Measurements from ENCODE around the gene NCS1.
"Not testable (repeated sequence)": the region's sequence is repeated elsewhere in the genome, so short reads cannot be mapped to it uniquely, and the experiment has no call there.

NCS1 gene

GRCh38 chr9:130245474-130245873 lies 73.3 kb downstream of the NCS1 start:
- DNase-seq (ENCODE audit: insufficient read length) (no peak), FAIRE-seq (no peak)
- no peak for TF ChIP-seq POLR2A (IDR thresholded peaks at IDR 0.05; ENCODE audit: low read depth, low read length)
- TF ChIP-seq POLR2AphosphoS5 (IDR thresholded peaks at IDR 0.05; ENCODE audit: low read depth, low read length): no peak
- no peak for TF ChIP-seq TAF1 (IDR thresholded peaks at IDR 0.05; ENCODE audit: borderline replicate concordance, low read depth, low read length)

- DNase-seq (ENCODE audit: insufficient read length) (no peak), FAIRE-seq (no peak)
- TF ChIP-seq POLR2A (IDR thresholded peaks at IDR 0.05; ENCODE audit: low read depth, low read length) (no peak), POLR2AphosphoS5 (IDR thresholded peaks at IDR 0.05; ENCODE audit: low read depth, low read length) (no peak), TAF1 (IDR thresholded peaks at IDR 0.05; ENCODE audit: borderline replicate concordance, low read depth, low read length) (no peak)
Observed at GRCh38 chr9:130246126-130246525, 73.9 kb downstream of the NCS1 start.

- DNase-seq (ENCODE audit: insufficient read length) (no peak), FAIRE-seq (no peak)
- TF ChIP-seq TAF1 (IDR thresholded peaks at IDR 0.05; ENCODE audit: borderline replicate concordance, low read depth, low read length): no peak
- TF ChIP-seq POLR2AphosphoS5 (IDR thresholded peaks at IDR 0.05; ENCODE audit: low read depth, low read length): no peak
- TF ChIP-seq POLR2A (IDR thresholded peaks at IDR 0.05; ENCODE audit: low read depth, low read length): no peak
Observed at GRCh38 chr9:130254747-130255630, 82.8 kb downstream of the NCS1 start.

GRCh38 chr9:130255631-130256134 lies 83.5 kb downstream of the NCS1 start:
- DNase-seq (ENCODE audit: insufficient read length) (no peak), FAIRE-seq (no peak)
- TF ChIP-seq POLR2AphosphoS5 (IDR thresholded peaks at IDR 0.05; ENCODE audit: low read depth, low read length): no peak

- DNase-seq (ENCODE audit: insufficient read length) (no peak), FAIRE-seq (no peak)
- TF ChIP-seq POLR2A (IDR thresholded peaks at IDR 0.05; ENCODE audit: low read depth, low read length) (no peak), TAF1 (IDR thresholded peaks at IDR 0.05; ENCODE audit: borderline replicate concordance, low read depth, low read length) (no peak), POLR2AphosphoS5 (IDR thresholded peaks at IDR 0.05; ENCODE audit: low read depth, low read length) (no peak)
Observed at GRCh38 chr9:130256644-130257043, 84.4 kb downstream of the NCS1 start.

- not testable (repeated sequence) for DNase-seq (ENCODE audit: insufficient read length); FAIRE-seq
Observed at GRCh38 chr9:130258137-130258536, 85.9 kb downstream of the NCS1 start.

- TF ChIP-seq POLR2A (IDR thresholded peaks at IDR 0.05; ENCODE audit: low read depth, low read length) (no peak), POLR2AphosphoS5 (IDR thresholded peaks at IDR 0.05; ENCODE audit: low read depth, low read length) (no peak), TAF1 (IDR thresholded peaks at IDR 0.05; ENCODE audit: borderline replicate concordance, low read depth, low read length) (no peak)
- peak; percentile 21 for FAIRE-seq
- DNase-seq (ENCODE audit: insufficient read length): no peak
Observed at GRCh38 chr9:130259044-130259443, 86.8 kb downstream of the NCS1 start.

GRCh38 chr9:130260816-130261765 lies 88.9 kb downstream of the NCS1 start:
- FAIRE-seq: no peak
- DNase-seq (ENCODE audit: insufficient read length): no peak
- TF ChIP-seq POLR2A (IDR thresholded peaks at IDR 0.05; ENCODE audit: low read depth, low read length): no peak
- TF ChIP-seq TAF1 (IDR thresholded peaks at IDR 0.05; ENCODE audit: borderline replicate concordance, low read depth, low read length): no peak
- TF ChIP-seq POLR2AphosphoS5 (IDR thresholded peaks at IDR 0.05; ENCODE audit: low read depth, low read length): no peak

GRCh38 chr9:130262061-130262745 lies 90.0 kb downstream of the NCS1 start:
- FAIRE-seq (no peak), DNase-seq (ENCODE audit: insufficient read length) (no peak)
- TF ChIP-seq TAF1 (IDR thresholded peaks at IDR 0.05; ENCODE audit: borderline replicate concordance, low read depth, low read length) (no peak), POLR2AphosphoS5 (IDR thresholded peaks at IDR 0.05; ENCODE audit: low read depth, low read length) (no peak), POLR2A (IDR thresholded peaks at IDR 0.05; ENCODE audit: low read depth, low read length) (no peak)

GRCh38 chr9:130262771-130263170 lies 90.6 kb downstream of the NCS1 start:
- no peak for DNase-seq (ENCODE audit: insufficient read length)
- no peak for TF ChIP-seq POLR2A (IDR thresholded peaks at IDR 0.05; ENCODE audit: low read depth, low read length)
- no peak for TF ChIP-seq POLR2AphosphoS5 (IDR thresholded peaks at IDR 0.05; ENCODE audit: low read depth, low read length)
- TF ChIP-seq TAF1 (IDR thresholded peaks at IDR 0.05; ENCODE audit: borderline replicate concordance, low read depth, low read length): no peak
- no peak for FAIRE-seq

All from GM12892 (cell line).